Activated naive CD4-positive, alpha-beta T cell treated with anti-CD3 and anti-CD28 coated beads, Interleukin-2, amount 50 U/mL, for 72 hours (primary cell): ENCODE data around the gene UVSSA. TPM values are rescaled to one million over a fixed set of nuclear protein-coding genes. Genes with fewer than 3 reads are reported as not detected.
"Not testable (repeated sequence)": the region's sequence is repeated elsewhere in the genome, so short reads cannot be mapped to it uniquely, and the experiment has no call there.

Experiments used
- ATAC-seq, 2 donors: fragments of 150-1000 bp; cut with Tn5 transposase; 2 replicates each; pipeline ENCODE4 v1.10.0; 2021; ENCODE audit warnings: mild to moderate bottlenecking in 2 of 2, moderate library complexity in 2 of 2
- DNase-seq, 2 donors: peaks; one replicate each; pipeline ENCODE4 v3.0.0; 2021 to 2022; ENCODE audit warnings: low spot score in 2 of 2
- H3K27ac Mint-ChIP-seq, 2 donors: one replicate each; pipeline ENCODE4 v1.8.0; 2022; ENCODE audit warnings: mild to moderate bottlenecking in 2 of 2, mixed read lengths in 2 of 2
- H3K36me3 Mint-ChIP-seq, 2 donors: one replicate each; pipeline ENCODE4 v1.8.0; 2022; ENCODE audit warnings: mixed read lengths in 2 of 2
- H3K9me3 Mint-ChIP-seq, 2 donors: one replicate each; pipeline ENCODE4 v1.8.0; 2022; ENCODE audit warnings: mixed read lengths in 2 of 2
- total RNA-seq, 2 donors: library from RNA; stranded (reverse); gene quantifications; one replicate each; pipeline ENCODE4 v1.2.3, GENCODE V29; 2022

The UVSSA gene
- total RNA-seq, 2 donors from 2014 or later = 19.1 to 23.8 TPM

GRCh38 chr4:1312821-1313640 lies 34.0 kb upstream of the UVSSA start:
- Mint-ChIP-seq H3K36me3 (peaks cover 13 to 19% of the 10 kb centered on the region in 2 donors), H3K27ac (peak overlapping the region in 1 of 2 donors; percentile 50)

GRCh38 chr4:1315306-1315705 lies 31.7 kb upstream of the UVSSA start:
- peaks cover 17 to 19% of the 10 kb centered on the region in 2 donors for H3K36me3 Mint-ChIP-seq
- ATAC-seq = no peak
- no peaks in the 10 kb centered on the region for H3K9me3 Mint-ChIP-seq
- no peak for DNase-seq
- no peak overlapping the region for H3K27ac Mint-ChIP-seq

More at GRCh38 chr4:1312821-1313640, 34.0 kb upstream of the UVSSA start:
- no peak for DNase-seq
- no peak for ATAC-seq
- no peaks in the 10 kb centered on the region for H3K9me3 Mint-ChIP-seq

DNA sequence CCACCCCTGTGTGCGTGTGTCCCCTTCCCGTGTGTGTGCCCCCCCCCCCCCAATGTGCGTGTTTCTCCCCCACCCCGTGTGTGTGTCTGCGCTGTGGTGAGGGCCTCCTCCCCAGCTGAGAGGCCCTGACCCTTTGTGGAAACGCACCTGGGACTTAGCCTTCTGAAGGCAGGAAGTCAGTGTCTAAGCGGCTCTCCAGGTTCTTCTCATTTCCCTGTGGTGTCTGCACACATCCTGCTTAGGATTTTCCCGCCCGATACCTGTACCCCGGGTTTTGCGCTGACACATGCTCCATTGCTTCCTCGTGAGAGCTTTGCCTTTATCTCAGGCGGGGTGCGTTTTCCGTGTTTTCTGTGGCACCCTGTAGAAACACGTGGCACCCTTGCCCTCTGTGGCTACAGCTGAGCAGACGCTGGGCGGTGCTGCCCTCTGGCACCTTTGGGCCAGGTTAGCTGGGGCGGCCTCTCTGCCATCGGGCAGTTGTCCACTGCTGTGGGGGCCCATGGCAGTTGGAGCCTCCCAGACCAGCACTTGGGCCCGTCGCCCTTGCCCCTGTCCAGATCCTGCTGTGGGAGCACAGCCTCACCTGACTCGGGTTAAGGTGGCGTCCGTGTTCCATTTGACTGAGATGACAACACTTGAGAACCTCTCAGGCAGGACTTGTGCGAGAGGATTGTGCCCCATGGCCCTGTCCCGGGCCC lies 31.0 kb upstream of the UVSSA start:
- Mint-ChIP-seq H3K36me3 (peaks cover 17 to 19% of the 10 kb centered on the region in 2 donors), H3K9me3 (no peaks in the 10 kb centered on the region), H3K27ac (peak overlapping the region; percentile 50 to 69)
- DNase-seq (no peak), ATAC-seq (peak; percentile 18 to 37)

- Mint-ChIP-seq H3K36me3 (peaks cover 17 to 19% of the 10 kb centered on the region in 2 donors), H3K9me3 (no peaks in the 10 kb centered on the region), H3K27ac (peak overlapping the region; percentile 69 to 84)
- DNase-seq = no peak
- ATAC-seq = no peak
These were observed 30.4 kb upstream of the UVSSA start for GRCh38 chr4:1316537-1317168.

DNA sequence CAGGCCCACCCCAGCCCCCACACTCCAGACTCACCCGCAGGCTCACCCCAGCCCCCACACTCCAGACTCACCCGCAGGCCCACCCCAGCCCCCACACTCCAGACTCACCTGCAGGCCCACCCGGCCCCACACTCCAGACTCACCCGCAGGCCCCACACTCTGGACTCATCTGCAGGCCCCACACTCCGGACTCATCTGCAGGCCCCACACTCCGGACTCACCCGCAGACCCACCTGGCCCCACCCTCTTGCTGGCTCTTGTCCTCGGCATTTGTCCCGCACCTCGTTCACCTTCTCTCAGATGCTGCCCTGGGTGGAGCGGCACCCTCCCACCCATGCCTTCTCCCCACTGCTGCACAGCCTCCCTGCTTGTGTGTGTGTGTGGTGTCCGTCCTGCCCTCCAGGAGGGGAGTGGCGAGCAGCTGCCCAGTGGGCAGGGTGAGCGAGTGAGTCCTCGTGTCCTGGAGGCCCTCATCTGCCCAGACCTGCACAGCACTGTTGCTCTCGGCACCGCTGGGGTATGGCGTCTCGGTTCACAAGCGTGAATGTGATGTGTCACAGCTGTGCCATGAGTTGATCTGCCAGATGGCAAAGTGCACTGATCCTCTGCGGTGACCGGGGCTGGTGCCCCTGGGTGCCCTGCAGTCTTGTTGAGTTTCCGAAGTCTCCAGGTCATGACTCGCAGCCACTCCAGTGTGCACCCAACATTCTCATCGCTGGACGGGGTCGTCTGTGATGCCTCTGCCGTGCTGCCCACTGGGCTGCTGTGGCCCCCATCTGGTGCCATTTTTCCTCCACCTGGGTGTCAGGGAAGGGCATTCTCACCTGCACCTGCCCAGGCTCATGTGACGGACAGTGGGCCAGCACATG lies 29.6 kb upstream of the UVSSA start:
- no peak overlapping the region for H3K27ac Mint-ChIP-seq
- peaks cover 14 to 17% of the 10 kb centered on the region in 2 donors for H3K36me3 Mint-ChIP-seq
- no peaks in the 10 kb centered on the region for H3K9me3 Mint-ChIP-seq
- DNase-seq = no peak
- no peak for ATAC-seq

DNA sequence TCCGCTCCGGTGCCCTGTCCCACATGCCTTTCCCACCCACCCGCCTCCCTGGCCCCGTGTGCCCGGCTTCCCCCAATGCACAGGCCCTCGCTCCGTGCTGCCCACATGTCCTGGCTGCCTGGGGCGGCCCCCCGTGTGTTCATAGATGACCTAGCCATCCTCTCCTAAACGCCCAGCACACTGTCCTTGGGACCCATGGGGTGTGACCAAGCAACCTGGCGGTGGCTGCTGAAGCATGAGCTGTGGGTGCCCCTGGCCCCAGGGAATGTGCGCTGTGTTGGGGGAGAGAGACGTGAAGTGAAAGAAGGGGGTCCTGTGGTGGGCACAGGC lies 29.0 kb upstream of the UVSSA start:
- Mint-ChIP-seq H3K36me3 (peaks cover 8 to 17% of the 10 kb centered on the region in 2 donors), H3K9me3 (no peaks in the 10 kb centered on the region), H3K27ac (peak overlapping the region in 1 of 2 donors; percentile 88)
- DNase-seq = no peak
- ATAC-seq = no peak

DNA sequence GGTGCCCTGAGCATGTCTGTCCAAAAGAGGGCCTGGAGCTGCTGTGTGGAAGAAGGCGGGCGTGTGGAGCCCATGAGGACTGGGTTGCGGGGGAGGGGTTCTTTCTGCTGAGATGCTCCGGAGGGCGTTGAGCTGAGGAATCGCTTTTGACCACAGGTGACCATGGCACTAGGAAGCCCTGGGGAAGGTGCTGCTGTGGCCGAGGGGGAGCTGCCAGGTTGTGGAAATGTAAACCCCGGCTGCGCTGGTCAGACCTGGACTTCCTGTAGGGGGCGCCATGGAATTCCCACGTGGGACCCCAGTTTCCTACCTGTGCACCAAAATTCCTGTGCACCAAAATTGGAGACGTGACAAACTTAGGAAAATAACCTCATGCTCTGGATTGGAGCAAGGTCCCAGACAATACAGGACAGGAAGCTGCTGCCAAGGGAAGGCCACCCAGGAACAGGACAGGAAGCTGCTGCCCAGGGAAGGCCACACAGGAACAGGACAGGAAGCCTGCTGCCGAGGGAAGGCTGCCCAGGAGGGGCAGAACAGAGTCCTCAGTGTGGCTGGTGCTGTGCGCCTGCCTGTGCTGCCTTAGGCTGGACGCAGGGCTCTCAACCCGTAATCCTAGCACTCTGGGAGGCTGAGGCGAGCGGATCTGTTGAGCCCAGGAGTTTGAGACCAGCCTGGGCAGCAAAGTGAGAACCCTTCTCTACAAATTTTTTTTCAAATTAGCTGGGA lies 28.4 kb upstream of the UVSSA start:
- Mint-ChIP-seq H3K9me3 (no peaks in the 10 kb centered on the region), H3K36me3 (peaks cover 4 to 17% of the 10 kb centered on the region in 2 donors), H3K27ac (peak overlapping the region in 1 of 2 donors; percentile 88)
- no peak for DNase-seq
- no peak for ATAC-seq

DNA sequence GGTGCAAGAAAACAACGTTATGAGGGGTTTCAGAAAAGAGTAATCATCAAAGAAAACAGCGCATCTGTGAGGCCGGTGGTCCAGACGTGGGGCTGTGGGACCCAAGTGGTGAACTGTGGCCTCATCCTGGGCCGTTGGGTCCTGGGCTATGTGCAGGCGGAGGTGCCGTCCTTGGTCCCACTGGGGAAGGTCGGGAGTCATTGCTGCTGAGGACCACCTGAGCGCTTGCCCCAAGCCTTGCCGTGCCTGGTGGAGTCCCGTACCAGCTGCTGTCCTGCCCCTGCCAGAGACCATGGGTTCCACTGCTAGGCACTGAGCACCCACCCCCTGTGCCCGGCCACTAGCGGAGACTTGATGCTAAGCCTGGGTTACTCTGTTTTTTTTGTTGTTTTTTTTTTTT lies 25.5 kb upstream of the UVSSA start:
- Mint-ChIP-seq H3K36me3 (peaks cover 4 to 6% of the 10 kb centered on the region in 2 donors), H3K27ac (no peak overlapping the region), H3K9me3 (no peaks in the 10 kb centered on the region)
- no peak for DNase-seq
- ATAC-seq = no peak

DNA sequence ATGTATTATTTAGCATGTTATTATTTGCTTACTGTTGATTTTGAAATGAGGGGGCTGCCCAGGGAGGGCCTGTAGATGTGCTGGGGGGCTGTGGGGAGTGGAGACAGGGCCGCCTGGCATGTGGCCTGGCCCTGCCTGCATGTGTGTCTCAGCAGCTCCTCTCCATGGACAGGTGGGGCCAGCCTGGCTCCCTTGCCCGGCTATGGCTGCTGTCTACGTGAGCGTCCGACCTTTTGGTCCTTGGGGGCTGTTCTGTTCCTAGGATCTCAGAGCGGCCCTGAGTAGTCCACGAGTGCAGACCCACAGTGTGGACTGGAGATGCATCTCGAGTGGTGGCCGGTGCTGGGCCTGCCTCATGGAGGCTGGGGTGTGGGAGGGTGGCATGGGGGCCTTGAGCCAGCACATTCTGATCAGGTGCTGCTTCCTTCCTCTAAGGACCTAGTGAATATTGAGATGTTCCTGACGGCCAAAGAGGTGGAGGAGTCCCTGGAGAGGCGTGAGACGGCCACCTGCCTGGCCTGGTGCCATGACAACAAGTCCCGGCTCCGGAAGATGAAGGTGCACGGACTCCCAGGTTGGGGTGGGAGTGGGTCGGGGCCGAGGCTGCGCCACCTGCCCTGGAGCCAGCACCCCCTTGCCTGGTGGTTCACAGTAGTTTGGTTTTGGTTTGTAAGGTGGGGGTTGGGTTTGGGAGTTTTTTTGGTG lies 24.9 kb upstream of the UVSSA start:
- ATAC-seq (no peak), DNase-seq (no peak)
- H3K36me3 Mint-ChIP-seq = peaks cover 4 to 6% of the 10 kb centered on the region in 2 donors
- no peak overlapping the region for H3K27ac Mint-ChIP-seq
- H3K9me3 Mint-ChIP-seq = no peaks in the 10 kb centered on the region

DNA sequence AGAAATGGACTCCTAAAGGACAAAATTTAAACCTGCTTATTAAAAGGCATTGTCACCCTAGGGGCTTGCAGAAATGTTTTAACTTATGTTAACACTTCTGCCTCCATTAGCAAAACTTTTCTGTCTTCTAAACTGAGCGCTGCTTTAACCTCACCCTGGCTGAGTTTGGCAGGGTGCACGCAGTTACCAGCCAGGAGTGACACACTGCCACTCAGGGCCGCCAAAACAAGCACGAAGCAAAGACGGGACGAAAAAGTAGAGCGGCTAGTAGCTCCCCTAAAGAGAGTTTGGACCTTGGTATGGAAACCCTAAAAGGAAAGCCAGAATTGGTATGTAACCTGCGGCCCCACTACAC lies 23.8 kb upstream of the UVSSA start:
- Mint-ChIP-seq H3K36me3 (peaks cover 0 to 2% of the 10 kb centered on the region in 2 donors), H3K27ac (no peak overlapping the region), H3K9me3 (no peaks in the 10 kb centered on the region)
- DNase-seq (no peak), ATAC-seq (no peak)

GRCh38 chr4:1323635-1324442 lies 23.2 kb upstream of the UVSSA start:
- Mint-ChIP-seq H3K27ac (no peak overlapping the region), H3K36me3 (no peaks in the 10 kb centered on the region), H3K9me3 (no peaks in the 10 kb centered on the region)
- ATAC-seq (no peak), DNase-seq (no peak)

DNA sequence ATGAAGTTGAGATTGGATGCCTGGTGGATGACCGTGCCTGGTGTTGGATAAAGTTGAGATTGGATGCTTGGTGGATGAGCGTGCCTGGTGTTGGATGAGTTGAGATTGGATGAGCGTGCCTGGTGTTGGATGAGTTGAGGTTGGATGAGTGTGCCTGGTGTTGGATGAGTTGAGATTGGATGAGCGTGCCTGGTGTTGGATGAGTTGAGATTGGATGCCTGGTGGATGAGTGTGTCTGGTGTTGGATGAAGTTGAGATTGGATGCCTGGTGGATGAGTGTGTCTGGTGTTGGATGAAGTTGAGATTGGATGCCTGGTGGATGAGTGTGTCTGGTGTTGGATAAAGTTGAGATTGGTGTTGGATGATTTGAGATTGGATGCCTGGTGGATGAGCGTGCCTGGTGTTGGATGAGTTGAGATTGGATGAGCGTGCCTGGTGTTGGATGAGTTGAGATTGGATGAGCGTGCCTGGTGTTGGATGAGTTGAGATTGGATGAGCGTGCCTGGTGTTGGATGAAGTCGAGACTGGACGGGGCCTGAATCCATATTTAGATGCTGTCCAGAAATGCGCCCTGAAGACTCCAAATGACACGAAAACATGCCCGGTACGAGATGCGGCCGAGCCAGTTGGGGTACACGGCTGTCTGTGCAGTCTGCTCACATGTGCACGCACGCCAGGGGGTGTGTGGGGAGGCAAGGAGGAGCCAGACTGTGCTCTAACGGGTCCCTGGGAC lies 22.4 kb upstream of the UVSSA start:
- H3K27ac Mint-ChIP-seq, DNase-seq, ATAC-seq, H3K36me3 Mint-ChIP-seq, H3K9me3 Mint-ChIP-seq: not testable (repeated sequence)

DNA sequence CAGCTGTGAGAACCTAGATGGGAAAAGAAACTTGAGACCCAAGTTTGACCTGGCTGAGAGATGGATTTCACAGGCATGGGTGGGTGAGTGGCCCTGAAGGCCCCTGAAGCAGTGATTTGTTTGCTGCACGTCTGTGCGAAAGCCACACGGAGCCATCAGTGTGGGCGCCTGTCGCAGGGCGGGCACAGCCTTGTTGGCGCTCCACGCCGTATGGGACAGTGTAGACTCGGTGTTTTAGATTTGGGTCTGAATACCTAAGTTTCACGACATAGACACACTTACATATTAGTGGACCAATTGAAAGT lies 21.9 kb upstream of the UVSSA start:
- no peaks in the 10 kb centered on the region for H3K9me3 Mint-ChIP-seq
- H3K27ac Mint-ChIP-seq = no peak overlapping the region
- ATAC-seq (no peak), DNase-seq (no peak)
- H3K36me3 Mint-ChIP-seq = peaks cover 0 to 4% of the 10 kb centered on the region in 2 donors
